Measurements from ENCODE around the gene PUM2.

The PUM2 gene

GRCh38 chr2:20381457-20381856, 30.8 kb upstream of the PUM2 start:
- TF ChIP-seq NFIC (IDR thresholded peaks at IDR 0.05) (peak; percentile 91), CREB1 (IDR thresholded peaks at IDR 0.05; ENCODE audit: low read depth) (no peak)

- TF ChIP-seq TCF12 (IDR thresholded peaks at IDR 0.05; ENCODE audit: low read depth) (no peak), RAD21 (IDR thresholded peaks at IDR 0.05; ENCODE audit: low read depth) (peak; percentile 72), TEAD4 (IDR thresholded peaks at IDR 0.05) (no peak), CREB1 (IDR thresholded peaks at IDR 0.05; ENCODE audit: low read depth) (no peak), NFIC (IDR thresholded peaks at IDR 0.05) (peak; percentile 69)
Measured at GRCh38 chr2:20378891-20379519, 28.4 kb upstream of the PUM2 start.

DNA sequence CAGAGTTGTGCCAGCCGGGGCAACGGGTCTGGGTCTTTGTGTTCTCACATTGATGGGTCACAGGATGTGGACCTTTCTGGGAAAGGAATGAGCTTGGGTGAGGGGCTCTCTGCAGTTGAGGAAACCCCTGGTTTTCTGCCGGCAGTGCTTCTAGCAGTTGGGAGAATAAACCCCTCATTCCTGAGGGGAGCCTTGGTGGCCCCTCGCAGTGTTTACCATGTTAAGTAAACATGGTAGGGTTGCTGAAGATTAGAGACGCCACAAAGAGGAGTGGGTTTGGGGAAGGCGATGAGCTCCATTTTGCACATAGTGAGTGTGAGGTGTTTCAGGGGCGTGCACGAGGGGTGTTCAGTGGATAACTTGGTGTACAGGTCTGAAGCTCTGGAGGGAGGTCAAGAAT, 27.7 kb upstream of the PUM2 start:
- TF ChIP-seq MAX (IDR thresholded peaks at IDR 0.05) (no peak), TCF12 (IDR thresholded peaks at IDR 0.05; ENCODE audit: low read depth) (no peak), EP300 (IDR thresholded peaks at IDR 0.05; ENCODE audit: borderline replicate concordance) (no peak)

- TF ChIP-seq USF1 (IDR thresholded peaks at IDR 0.05) (no peak), TEAD4 (IDR thresholded peaks at IDR 0.05) (no peak), YY1 (IDR thresholded peaks at IDR 0.05; ENCODE audit: low read depth) (no peak), NFIC (IDR thresholded peaks at IDR 0.05) (no peak), CREB1 (IDR thresholded peaks at IDR 0.05; ENCODE audit: low read depth) (no peak), ZBTB7A (IDR thresholded peaks at IDR 0.05; ENCODE audit: low read depth) (no peak), EP300 (IDR thresholded peaks at IDR 0.05; ENCODE audit: borderline replicate concordance) (no peak), CEBPB (IDR thresholded peaks at IDR 0.05) (no peak), TAF1 (IDR thresholded peaks at IDR 0.05; ENCODE audit: low read depth) (no peak), RAD21 (IDR thresholded peaks at IDR 0.05; ENCODE audit: low read depth) (no peak), EGR1 (IDR thresholded peaks at IDR 0.05) (no peak), TCF12 (IDR thresholded peaks at IDR 0.05; ENCODE audit: low read depth) (no peak), MAX (IDR thresholded peaks at IDR 0.05) (no peak), FOXM1 (IDR thresholded peaks at IDR 0.05; ENCODE audit: borderline replicate concordance, low read depth) (no peak)
- TF ChIP-seq, protein P1, sequence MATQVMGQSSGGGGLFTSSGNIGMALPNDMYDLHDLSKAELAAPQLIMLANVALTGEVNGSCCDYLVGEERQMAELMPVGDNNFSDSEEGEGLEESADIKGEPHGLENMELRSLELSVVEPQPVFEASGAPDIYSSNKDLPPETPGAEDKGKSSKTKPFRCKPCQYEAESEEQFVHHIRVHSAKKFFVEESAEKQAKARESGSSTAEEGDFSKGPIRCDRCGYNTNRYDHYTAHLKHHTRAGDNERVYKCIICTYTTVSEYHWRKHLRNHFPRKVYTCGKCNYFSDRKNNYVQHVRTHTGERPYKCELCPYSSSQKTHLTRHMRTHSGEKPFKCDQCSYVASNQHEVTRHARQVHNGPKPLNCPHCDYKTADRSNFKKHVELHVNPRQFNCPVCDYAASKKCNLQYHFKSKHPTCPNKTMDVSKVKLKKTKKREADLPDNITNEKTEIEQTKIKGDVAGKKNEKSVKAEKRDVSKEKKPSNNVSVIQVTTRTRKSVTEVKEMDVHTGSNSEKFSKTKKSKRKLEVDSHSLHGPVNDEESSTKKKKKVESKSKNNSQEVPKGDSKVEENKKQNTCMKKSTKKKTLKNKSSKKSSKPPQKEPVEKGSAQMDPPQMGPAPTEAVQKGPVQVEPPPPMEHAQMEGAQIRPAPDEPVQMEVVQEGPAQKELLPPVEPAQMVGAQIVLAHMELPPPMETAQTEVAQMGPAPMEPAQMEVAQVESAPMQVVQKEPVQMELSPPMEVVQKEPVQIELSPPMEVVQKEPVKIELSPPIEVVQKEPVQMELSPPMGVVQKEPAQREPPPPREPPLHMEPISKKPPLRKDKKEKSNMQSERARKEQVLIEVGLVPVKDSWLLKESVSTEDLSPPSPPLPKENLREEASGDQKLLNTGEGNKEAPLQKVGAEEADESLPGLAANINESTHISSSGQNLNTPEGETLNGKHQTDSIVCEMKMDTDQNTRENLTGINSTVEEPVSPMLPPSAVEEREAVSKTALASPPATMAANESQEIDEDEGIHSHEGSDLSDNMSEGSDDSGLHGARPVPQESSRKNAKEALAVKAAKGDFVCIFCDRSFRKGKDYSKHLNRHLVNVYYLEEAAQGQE (IDR thresholded peaks at IDR 0.05; ENCODE audit: low read depth): no peak
Measured at GRCh38 chr2:20377741-20378140, 27.1 kb upstream of the PUM2 start.

GRCh38 chr2:20372896-20373640, 22.4 kb upstream of the PUM2 start:
- TF ChIP-seq CREB1 (IDR thresholded peaks at IDR 0.05; ENCODE audit: low read depth): no peak

GRCh38 chr2:20371323-20372025, 20.8 kb upstream of the PUM2 start:
- no peak for TF ChIP-seq TAF1 (IDR thresholded peaks at IDR 0.05; ENCODE audit: low read depth)
- no peak for TF ChIP-seq CREB1 (IDR thresholded peaks at IDR 0.05; ENCODE audit: low read depth)
- TF ChIP-seq MAX (IDR thresholded peaks at IDR 0.05): no peak

DNA sequence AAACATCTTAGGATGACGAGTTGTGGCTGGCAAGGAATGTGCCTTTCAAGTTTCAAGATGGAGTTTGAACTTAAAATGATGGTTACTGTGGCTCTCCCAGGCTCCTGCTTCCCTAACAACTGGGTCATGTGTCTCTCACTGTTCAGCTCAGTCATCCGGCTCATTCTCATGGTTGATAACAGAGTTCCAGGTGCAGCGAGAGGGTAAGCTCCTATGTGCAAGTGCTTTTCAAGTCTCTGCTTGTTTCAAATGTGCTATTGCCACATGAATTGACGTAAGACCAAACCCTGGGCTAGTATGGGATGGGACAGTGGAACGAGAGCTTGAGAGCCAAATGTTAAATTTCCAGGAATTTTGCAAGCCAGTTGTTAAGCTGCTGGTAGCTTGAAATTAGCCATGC, 19.5 kb upstream of the PUM2 start:
- TF ChIP-seq MAX (IDR thresholded peaks at IDR 0.05) (no peak), FOXM1 (IDR thresholded peaks at IDR 0.05; ENCODE audit: borderline replicate concordance, low read depth) (no peak), EP300 (IDR thresholded peaks at IDR 0.05; ENCODE audit: borderline replicate concordance) (no peak), NFIC (IDR thresholded peaks at IDR 0.05) (no peak), TEAD4 (IDR thresholded peaks at IDR 0.05) (no peak), CEBPB (IDR thresholded peaks at IDR 0.05) (no peak)

GRCh38 chr2:20369366-20369765, 18.7 kb upstream of the PUM2 start:
- TF ChIP-seq ZBTB7A (IDR thresholded peaks at IDR 0.05; ENCODE audit: low read depth): no peak
- TF ChIP-seq RAD21 (IDR thresholded peaks at IDR 0.05; ENCODE audit: low read depth): no peak
- TF ChIP-seq TEAD4 (IDR thresholded peaks at IDR 0.05): no peak
- no peak for TF ChIP-seq FOXM1 (IDR thresholded peaks at IDR 0.05; ENCODE audit: borderline replicate concordance, low read depth)
- TF ChIP-seq TCF12 (IDR thresholded peaks at IDR 0.05; ENCODE audit: low read depth): no peak
- no peak for TF ChIP-seq USF1 (IDR thresholded peaks at IDR 0.05)
- no peak for TF ChIP-seq YY1 (IDR thresholded peaks at IDR 0.05; ENCODE audit: low read depth)
- TF ChIP-seq EP300 (IDR thresholded peaks at IDR 0.05; ENCODE audit: borderline replicate concordance): no peak
- TF ChIP-seq, protein P1 (IDR thresholded peaks at IDR 0.05; ENCODE audit: low read depth): no peak
- no peak for TF ChIP-seq CEBPB (IDR thresholded peaks at IDR 0.05)
